ENCODE results near the gene TLE6. TPM values are rescaled to one million over a fixed set of nuclear protein-coding genes. Genes with fewer than 3 reads are reported as not detected.
"Not testable (repeated sequence)": the region's sequence is repeated elsewhere in the genome, so short reads cannot be mapped to it uniquely, and the experiment has no call there.

The TLE6 gene
- polyA plus RNA-seq, 2 of the 4 experiments (the other 2 are of a cell fraction), result 3.1 to 4.2 TPM

DNA sequence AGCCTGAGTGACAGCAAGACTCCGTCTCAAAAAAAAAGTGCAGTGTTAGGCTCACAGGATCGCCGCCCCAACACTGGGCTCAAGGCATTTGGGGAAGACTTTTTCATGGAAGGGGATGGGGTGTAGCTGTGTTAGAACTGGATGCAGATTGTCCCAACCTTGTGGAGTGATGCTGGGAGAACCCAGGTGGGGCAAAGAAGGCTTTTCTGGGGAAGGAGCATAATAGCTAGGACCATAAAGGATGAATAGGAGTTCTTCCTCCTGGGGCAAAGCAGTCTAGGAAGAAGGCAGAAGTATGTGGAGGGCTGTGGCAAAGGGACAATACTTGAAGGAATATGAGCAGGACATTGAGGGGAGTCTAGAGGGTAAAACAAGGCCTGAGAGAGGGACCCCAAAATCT is 11.2 kb downstream of the TLE6 start (continued):
- TF ChIP-seq RNF2 (IDR thresholded peaks at IDR 0.05; ENCODE audit: borderline replicate concordance, low read depth), result no peak
- TF ChIP-seq, protein P1, sequence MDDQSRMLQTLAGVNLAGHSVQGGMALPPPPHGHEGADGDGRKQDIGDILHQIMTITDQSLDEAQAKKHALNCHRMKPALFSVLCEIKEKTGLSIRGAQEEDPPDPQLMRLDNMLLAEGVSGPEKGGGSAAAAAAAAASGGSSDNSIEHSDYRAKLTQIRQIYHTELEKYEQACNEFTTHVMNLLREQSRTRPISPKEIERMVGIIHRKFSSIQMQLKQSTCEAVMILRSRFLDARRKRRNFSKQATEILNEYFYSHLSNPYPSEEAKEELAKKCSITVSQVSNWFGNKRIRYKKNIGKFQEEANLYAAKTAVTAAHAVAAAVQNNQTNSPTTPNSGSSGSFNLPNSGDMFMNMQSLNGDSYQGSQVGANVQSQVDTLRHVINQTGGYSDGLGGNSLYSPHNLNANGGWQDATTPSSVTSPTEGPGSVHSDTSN (IDR thresholded peaks at IDR 0.05), result no peak

GRCh38 chr19:2989236-2989946 is 12.0 kb downstream of the TLE6 start:
- DNase-seq (ENCODE audit: low read depth in 1 of 2, low spot score in 1 of 2), result no peak
- no peak overlapping the region for H3K4me3 ChIP-seq
- H3K4me1 ChIP-seq, result no peaks in the 10 kb centered on the region
- no peak overlapping the region for H3K27ac ChIP-seq
- WGBS (ENCODE audit: missing lambda C conversion rate), result 76% methylated on average over 7 of the region's 15 CpGs
- no peaks in the 10 kb centered on the region for H3K9me3 ChIP-seq
- CTCF ChIA-PET, result interaction anchor here (0.7 to 1.3 kb wide), 4 partner anchors 26 to 46 kb away, joined by 3 read pairs; no protein-coding TSS in a partner anchor
- POLR2A ChIA-PET, result no interaction called here
- no peak for ATAC-seq
- no peak overlapping the region for H3K4me2 ChIP-seq
- no peak for FAIRE-seq
- TF ChIP-seq JUNB (IDR thresholded peaks at IDR 0.05), result no peak
- no peak for TF ChIP-seq SREBF2 (IDR thresholded peaks at IDR 0.05)
- TF ChIP-seq HOXA7 (CRISPR knock-in tag; IDR thresholded peaks at IDR 0.05), result no peak
- TF ChIP-seq, protein P2, sequence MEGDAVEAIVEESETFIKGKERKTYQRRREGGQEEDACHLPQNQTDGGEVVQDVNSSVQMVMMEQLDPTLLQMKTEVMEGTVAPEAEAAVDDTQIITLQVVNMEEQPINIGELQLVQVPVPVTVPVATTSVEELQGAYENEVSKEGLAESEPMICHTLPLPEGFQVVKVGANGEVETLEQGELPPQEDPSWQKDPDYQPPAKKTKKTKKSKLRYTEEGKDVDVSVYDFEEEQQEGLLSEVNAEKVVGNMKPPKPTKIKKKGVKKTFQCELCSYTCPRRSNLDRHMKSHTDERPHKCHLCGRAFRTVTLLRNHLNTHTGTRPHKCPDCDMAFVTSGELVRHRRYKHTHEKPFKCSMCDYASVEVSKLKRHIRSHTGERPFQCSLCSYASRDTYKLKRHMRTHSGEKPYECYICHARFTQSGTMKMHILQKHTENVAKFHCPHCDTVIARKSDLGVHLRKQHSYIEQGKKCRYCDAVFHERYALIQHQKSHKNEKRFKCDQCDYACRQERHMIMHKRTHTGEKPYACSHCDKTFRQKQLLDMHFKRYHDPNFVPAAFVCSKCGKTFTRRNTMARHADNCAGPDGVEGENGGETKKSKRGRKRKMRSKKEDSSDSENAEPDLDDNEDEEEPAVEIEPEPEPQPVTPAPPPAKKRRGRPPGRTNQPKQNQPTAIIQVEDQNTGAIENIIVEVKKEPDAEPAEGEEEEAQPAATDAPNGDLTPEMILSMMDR (IDR thresholded peaks at IDR 0.05), result no peak
- TF ChIP-seq BHLHE40 (IDR thresholded peaks at IDR 0.05; ENCODE audit: low read depth, low read length), result no peak
- no peak for TF ChIP-seq CBX8 (IDR thresholded peaks at IDR 0.05)
- TF ChIP-seq RARB (CRISPR knock-in tag; IDR thresholded peaks at IDR 0.05), result no peak
- TF ChIP-seq FOSB (CRISPR knock-in tag; IDR thresholded peaks at IDR 0.05), result no peak
- TF ChIP-seq MAFK (IDR thresholded peaks at IDR 0.05; ENCODE audit: partially characterized antibody), result no peak
- TF ChIP-seq SMC3 (IDR thresholded peaks at IDR 0.05), result no peak
- no peak for TF ChIP-seq KDM5A (IDR thresholded peaks at IDR 0.05)

DNA sequence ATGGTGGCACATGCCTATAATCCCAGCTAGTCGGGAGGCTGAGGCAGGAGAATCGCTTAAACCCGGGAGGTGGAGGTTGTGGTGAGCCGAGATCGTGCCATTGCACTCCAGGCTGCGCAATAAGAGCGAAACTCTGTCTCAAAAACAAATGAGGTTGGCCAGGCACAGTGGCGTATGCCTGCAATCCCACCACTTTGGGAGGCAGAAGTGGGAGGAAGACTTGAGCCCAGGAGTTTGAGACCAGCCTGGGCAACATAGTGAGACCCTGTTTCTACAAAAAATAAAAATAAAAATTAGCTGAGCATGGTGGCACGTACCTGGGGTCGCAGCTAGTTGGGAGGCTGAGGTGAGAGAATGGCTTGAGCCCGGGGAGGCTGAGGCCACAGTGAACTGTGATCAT is 15.0 kb downstream of the TLE6 start:
- ATAC-seq; POLR2A ChIA-PET; H3K4me1 ChIP-seq; CTCF ChIA-PET; H3K27ac ChIP-seq; H3K4me2 ChIP-seq; FAIRE-seq; H3K4me3 ChIP-seq; H3K9me3 ChIP-seq; DNase-seq (ENCODE audit: low read depth in 1 of 2, low spot score in 1 of 2): not testable (repeated sequence)
- WGBS (ENCODE audit: missing lambda C conversion rate), result 64% methylated on average over 11 of the region's 11 CpGs

- ChIA-PET CTCF (no interaction called here), POLR2A (no interaction called here)
- no peak overlapping the region for H3K4me2 ChIP-seq
- H3K27ac ChIP-seq, result no peak overlapping the region
- FAIRE-seq (no peak), DNase-seq (ENCODE audit: low read depth in 1 of 2, low spot score in 1 of 2) (no peak), ATAC-seq (no peak)
- no peaks in the 10 kb centered on the region for H3K9me3 ChIP-seq
- H3K4me1 ChIP-seq, result no peaks in the 10 kb centered on the region
- WGBS (ENCODE audit: missing lambda C conversion rate), result 70% methylated on average over 13 of the region's 14 CpGs
- H3K4me3 ChIP-seq, result no peak overlapping the region
- TF ChIP-seq CHD2 (IDR thresholded peaks at IDR 0.05; ENCODE audit: low read length, partially characterized antibody) (no peak), EP300 (IDR thresholded peaks at IDR 0.05) (no peak), KDM5A (IDR thresholded peaks at IDR 0.05) (no peak), RAD21 (conservative IDR thresholded peaks at IDR 0.05 in 1 of 2, IDR thresholded peaks at IDR 0.05 in 1 of 2) (no peak), GATA3 (IDR thresholded peaks at IDR 0.05; ENCODE audit: borderline replicate concordance) (no peak), RCOR1 (IDR thresholded peaks at IDR 0.05; ENCODE audit: low read depth, low read length) (no peak), PHF8 (IDR thresholded peaks at IDR 0.05; ENCODE audit: borderline replicate concordance, low read depth) (no peak), EHMT2 (IDR thresholded peaks at IDR 0.05; ENCODE audit: low read depth) (no peak), RARB (CRISPR knock-in tag; IDR thresholded peaks at IDR 0.05) (no peak), HOXB13 (CRISPR knock-in tag; IDR thresholded peaks at IDR 0.05; ENCODE audit: low read depth) (no peak), ZSCAN20 (CRISPR knock-in tag; IDR thresholded peaks at IDR 0.05) (no peak), JUNB (IDR thresholded peaks at IDR 0.05) (no peak), FOSB (CRISPR knock-in tag; IDR thresholded peaks at IDR 0.05) (no peak), ZC3H11A (IDR thresholded peaks at IDR 0.05) (no peak), JUN (IDR thresholded peaks at IDR 0.05) (no peak), ATOH8 (CRISPR knock-in tag; IDR thresholded peaks at IDR 0.05; ENCODE audit: low read depth) (no peak)
- TF ChIP-seq, protein P1 (IDR thresholded peaks at IDR 0.05), result no peak
- TF ChIP-seq, protein P3, sequence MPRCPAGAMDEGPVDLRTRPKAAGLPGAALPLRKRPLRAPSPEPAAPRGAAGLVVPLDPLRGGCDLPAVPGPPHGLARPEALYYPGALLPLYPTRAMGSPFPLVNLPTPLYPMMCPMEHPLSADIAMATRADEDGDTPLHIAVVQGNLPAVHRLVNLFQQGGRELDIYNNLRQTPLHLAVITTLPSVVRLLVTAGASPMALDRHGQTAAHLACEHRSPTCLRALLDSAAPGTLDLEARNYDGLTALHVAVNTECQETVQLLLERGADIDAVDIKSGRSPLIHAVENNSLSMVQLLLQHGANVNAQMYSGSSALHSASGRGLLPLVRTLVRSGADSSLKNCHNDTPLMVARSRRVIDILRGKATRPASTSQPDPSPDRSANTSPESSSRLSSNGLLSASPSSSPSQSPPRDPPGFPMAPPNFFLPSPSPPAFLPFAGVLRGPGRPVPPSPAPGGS (IDR thresholded peaks at IDR 0.05), result no peak
Measured at GRCh38 chr19:2992958-2993357, 15.6 kb downstream of the TLE6 start.
